Measurements from ENCODE around the gene SLC9A3. TPM values are rescaled to one million over a fixed set of nuclear protein-coding genes. Genes with fewer than 3 reads are reported as not detected.

The SLC9A3 gene
- total RNA-seq, 1 experiment from 2014 or later: 1.5 TPM

GRCh38 chr5:435961-436640 is 88.1 kb downstream of the SLC9A3 start:
- no TSS peak for BruUV-seq (replicated peaks)
- intact Hi-C loops (cut with micrococcal nuclease): loop anchor here (1.0 kb wide), 1 partner anchor 119 kb away; no protein-coding TSS in a partner anchor
- no peak overlapping the region for H3K4me2 ChIP-seq (ENCODE audit: low read length)
- POLR2A ChIA-PET: no interaction called here
- TF ChIP-seq JUND (IDR thresholded peaks at IDR 0.05) (no peak), EZH2 (IDR thresholded peaks at IDR 0.05) (no peak), ZFX (IDR thresholded peaks at IDR 0.05) (no peak), SIN3A (IDR thresholded peaks at IDR 0.05; ENCODE audit: low read depth) (no peak), ELF1 (IDR thresholded peaks at IDR 0.05; ENCODE audit: borderline replicate concordance, low read depth) (no peak), ZNF274 (IDR thresholded peaks at IDR 0.05; ENCODE audit: low read depth, low read length) (no peak), RAD21 (IDR thresholded peaks at IDR 0.05; ENCODE audit: low read depth) (peak; percentile 52), POLR2AphosphoS5 (IDR thresholded peaks at IDR 0.05; ENCODE audit: low read depth, low read length) (no peak), CTCF (IDR thresholded peaks at IDR 0.05 in 2 of 3, conservative IDR thresholded peaks at IDR 0.05 in 1 of 3; ENCODE audit: borderline replicate concordance in 1 of 3, insufficient read depth in 1 of 3, low read depth in 2 of 3, low read length in 2 of 3) (peak; percentile 41 to 53 (median 51); a peak in 5 of 6 replicates), ATF3 (IDR thresholded peaks at IDR 0.05) (no peak), REST (IDR thresholded peaks at IDR 0.05; ENCODE audit: low read depth) (no peak), TCF7L2 (IDR thresholded peaks at IDR 0.05; ENCODE audit: borderline replicate concordance, extremely low read depth, insufficient read depth, insufficient read length) (no peak), EGR1 (IDR thresholded peaks at IDR 0.05; ENCODE audit: low read depth) (no peak), FOSL1 (IDR thresholded peaks at IDR 0.05; ENCODE audit: low read depth) (no peak), ZBTB33 (IDR thresholded peaks at IDR 0.05; ENCODE audit: extremely low read depth, insufficient replicate concordance, low read length) (no peak), CBX3 (IDR thresholded peaks at IDR 0.05; ENCODE audit: low read depth) (no peak)
- no peaks in the 10 kb centered on the region for H3K79me2 ChIP-seq (ENCODE audit: insufficient read depth, low read length)
- no peak overlapping the region for H3K4me3 ChIP-seq (replicated peaks in 1 of 2; ENCODE audit: low read depth in 1 of 2, low read length in 2 of 2)
- H4K20me1 ChIP-seq (ENCODE audit: insufficient read depth): no peaks in the 10 kb centered on the region
- peak; percentile 83 for ATAC-seq
- DNase-seq (ENCODE audit: low read depth, low spot score): no peak
- RAD21 ChIA-PET (ENCODE audit: low non-redundant PET in 1 of 2, low total read pairs in 2 of 2, uncharacterized antibody in 2 of 2, unreplicated experiment in 2 of 2): interaction anchor here in 1 of 2 experiments (0.6 to 1.1 kb wide), 2 partner anchors 119 to 248 kb away, joined by 3 to 8 read pairs; no protein-coding TSS in a partner anchor
- CTCF ChIA-PET: interaction anchor here (1.0 to 3.6 kb wide), 3 partner anchors 11 to 119 kb away, joined by 3 to 21 read pairs (median 6); no protein-coding TSS in a partner anchor
- no peaks in the 10 kb centered on the region for H3K9me3 ChIP-seq (ENCODE audit: control insufficient read depth in 1 of 2, insufficient read depth in 1 of 2, low read depth in 1 of 2, low read length in 2 of 2)
- H3K27me3 ChIP-seq (ENCODE audit: insufficient read depth, low read length): no peaks in the 10 kb centered on the region
- no peaks in the 10 kb centered on the region for H3K36me3 ChIP-seq (ENCODE audit: control insufficient read depth in 1 of 2, insufficient read depth in 2 of 2, low read length in 2 of 2)
- peaks cover 0 to 7% of the 10 kb centered on the region in 2 experiments; a peak in 1 of 4 replicates for H3K4me1 ChIP-seq (ENCODE audit: control insufficient read depth in 1 of 2, insufficient read depth in 2 of 2, low read length in 2 of 2)
- no peak overlapping the region for H3K9ac ChIP-seq (ENCODE audit: low read length)
- no peak overlapping the region for H3K27ac ChIP-seq (ENCODE audit: low read depth, low read length)
- H3K9me2 ChIP-seq (ENCODE audit: insufficient read depth): no peaks in the 10 kb centered on the region
- H2AFZ ChIP-seq (ENCODE audit: low read depth, low read length, poor library complexity, severe bottlenecking): no peak overlapping the region
